NCI-H187 (cell line): Measurements from ENCODE around the gene SAMD13.

ENCODE experiments used
- DNase-seq, 2 experiments: peaks; one replicate each; lab custom pipeline; 2025; lab: John Stamatoyannopoulos, UW

SAMD13 gene

GRCh38 chr1:84301004-84301784, at the start of gene SAMD13:
Gene SAMD13 (plus strand): TSS chr1:84301708. CDS start chr1:84303235, 1,527 bp downstream.
- peak; percentile 54 to 63 for DNase-seq

GRCh38 chr1:84253036-84253435, 48.5 kb upstream of the SAMD13 start:
- no peak for DNase-seq

- DNase-seq: no peak
Observed at GRCh38 chr1:84253891-84254290, 47.6 kb upstream of the SAMD13 start.

GRCh38 chr1:84254703-84255238, 46.7 kb upstream of the SAMD13 start:
- no peak for DNase-seq

- no peak for DNase-seq
Observed at GRCh38 chr1:84255582-84255981, 45.9 kb upstream of the SAMD13 start.

GRCh38 chr1:84257617-84258016, 43.9 kb upstream of the SAMD13 start:
- no peak for DNase-seq

GRCh38 chr1:84259376-84259775, 42.1 kb upstream of the SAMD13 start:
- DNase-seq: no peak

GRCh38 chr1:84259989-84260388, 41.5 kb upstream of the SAMD13 start:
- no peak for DNase-seq

GRCh38 chr1:84260852-84261518, 40.5 kb upstream of the SAMD13 start:
- DNase-seq: no peak

GRCh38 chr1:84264961-84265360, 36.5 kb upstream of the SAMD13 start:
- no peak for DNase-seq

GRCh38 chr1:84265867-84266266, 35.6 kb upstream of the SAMD13 start:
- DNase-seq: no peak

GRCh38 chr1:84266748-84267147, 34.8 kb upstream of the SAMD13 start:
- DNase-seq: no peak

GRCh38 chr1:84267476-84267875, 34.0 kb upstream of the SAMD13 start:
- no peak for DNase-seq

- no peak for DNase-seq
Observed at GRCh38 chr1:84268346-84268745, 33.2 kb upstream of the SAMD13 start.

GRCh38 chr1:84269306-84269705, 32.2 kb upstream of the SAMD13 start:
- DNase-seq: no peak

- no peak for DNase-seq
Observed at GRCh38 chr1:84271441-84272151, 29.9 kb upstream of the SAMD13 start.

- DNase-seq: peak in 1 of 2 experiments; percentile 32
Observed at GRCh38 chr1:84272401-84272800, 29.1 kb upstream of the SAMD13 start.

GRCh38 chr1:84277343-84278059, 24.0 kb upstream of the SAMD13 start:
- DNase-seq: no peak

- DNase-seq: no peak
Observed at GRCh38 chr1:84278905-84279304, 22.6 kb upstream of the SAMD13 start.

GRCh38 chr1:84280912-84281311, 20.6 kb upstream of the SAMD13 start:
- DNase-seq: no peak

- DNase-seq: no peak
Observed at GRCh38 chr1:84282780-84283333, 18.7 kb upstream of the SAMD13 start.

GRCh38 chr1:84283381-84283780, 18.1 kb upstream of the SAMD13 start:
- DNase-seq: no peak
